H1 (cell line): ENCODE measurements around the gene SV2C. TPM values are rescaled to one million over a fixed set of nuclear protein-coding genes. Genes with fewer than 3 reads are reported as not detected.

ENCODE experiments used
- CTCF ChIA-PET: fragments of 300-600 bp; sonication (Branson Sonifier 250); formaldehyde crosslinking; loops from one replicate; lab custom pipeline; 2021; ENCODE audit not compliant: partially characterized antibody; lab: Charles Lee
- POLR2A ChIA-PET: fragments of 300-600 bp; sonication (Branson Sonifier 250); formaldehyde crosslinking; loops from one replicate; lab custom pipeline; 2021; ENCODE audit warnings: inconsistent platforms; ENCODE audit not compliant: partially characterized antibody; lab: Charles Lee
- DNase-seq, 2 experiments: peaks; one replicate each; pipeline versions ENCODE4 v3.0.0 to v3.0.0-alpha.2; 2010 to 2022; ENCODE audit warnings: low spot score in 2 of 2, low read depth in 1 of 2, mixed read lengths in 1 of 2
- FAIRE-seq: peaks from 2 replicates; lab custom pipeline; 2011; peaks lifted over from hg19 to GRCh38; lab: Jason Lieb, UNC
- H2AFZ ChIP-seq: 2 replicates; pipeline ENCODE4 v1.8.1; 2012; ENCODE audit warnings: low read length, inconsistent platforms
- H2AK5ac ChIP-seq: 2 replicates; pipeline ENCODE4 v1.6.1; 2013; ENCODE audit warnings: low read depth, low read length
- H2BK120ac ChIP-seq: replicated peaks from 2 replicates; pipeline ENCODE3; 2013; ENCODE audit warnings: low read depth, low read length, inconsistent platforms
- H2BK12ac ChIP-seq: 2 replicates; pipeline ENCODE4 v1.6.1; 2013; ENCODE audit warnings: low read depth, low read length
- H2BK15ac ChIP-seq: 2 replicates; pipeline ENCODE4 v1.6.1; 2013; ENCODE audit warnings: low read length
- H2BK20ac ChIP-seq: 2 replicates; pipeline ENCODE4 v1.6.1; 2013; ENCODE audit warnings: low read length
- H2BK5ac ChIP-seq: 2 replicates; pipeline ENCODE4 v1.6.1; 2013; ENCODE audit warnings: low read depth, low read length
- H3K14ac ChIP-seq: 2 replicates; pipeline ENCODE4 v1.6.1; 2013; ENCODE audit warnings: inconsistent platforms; ENCODE audit not compliant: insufficient read length
- H3K18ac ChIP-seq: 2 replicates; pipeline ENCODE4 v1.6.1; 2013; ENCODE audit warnings: low read length; ENCODE audit errors: extremely low read depth
- H3K23ac ChIP-seq: 2 replicates; pipeline ENCODE4 v1.6.1; 2013; ENCODE audit warnings: inconsistent platforms; ENCODE audit not compliant: insufficient read length
- H3K23me2 ChIP-seq: 2 replicates; pipeline ENCODE4 v1.6.1; 2013; ENCODE audit warnings: low read depth, low read length
- H3K27ac ChIP-seq: 2 replicates; pipeline ENCODE4 v1.6.1; 2011; ENCODE audit warnings: low read depth, low read length, inconsistent platforms
- H3K27me3 ChIP-seq, 4 experiments: replicated peaks in 1 of 4; 1 replicate in 1 of 4; 2 replicates in 3 of 4; pipeline versions ENCODE4 v1.6.1 to v1.8.1; 2011 to 2013; ENCODE audit warnings: low read length in 3 of 4, mild to moderate bottlenecking in 3 of 4, inconsistent platforms in 2 of 4, mixed read lengths in 2 of 4, moderate library complexity in 1 of 4; ENCODE audit not compliant: control insufficient read depth in 3 of 4, insufficient read depth in 3 of 4; ENCODE audit errors: extremely low read depth in 1 of 4
- H3K36me3 ChIP-seq, 4 experiments: 2 replicates each; pipeline versions ENCODE4 v1.6.1 to v1.8.1; 2011 to 2013; ENCODE audit warnings: mild to moderate bottlenecking in 4 of 4, low read length in 3 of 4, moderate library complexity in 2 of 4, control low read depth in 1 of 4, inconsistent platforms in 1 of 4; ENCODE audit not compliant: insufficient read depth in 4 of 4, control insufficient read depth in 2 of 4
- H3K4ac ChIP-seq: replicated peaks from 2 replicates; pipeline ENCODE3; 2013; ENCODE audit warnings: low read length, low read depth, mixed read lengths, inconsistent platforms; ENCODE audit not compliant: insufficient read length
- H3K4me1 ChIP-seq, 4 experiments: replicated peaks in 1 of 4; 1 replicate in 1 of 4; 2 replicates in 3 of 4; pipeline versions ENCODE4 v1.6.1 to v1.8.1; 2011 to 2013; ENCODE audit warnings: low read length in 3 of 4, inconsistent platforms in 2 of 4, mixed read lengths in 1 of 4; ENCODE audit not compliant: insufficient read depth in 4 of 4, control insufficient read depth in 3 of 4
- H3K4me2 ChIP-seq, 2 experiments: 2 replicates each; pipeline versions ENCODE4 v1.6.1 to v1.8.1; 2011 to 2013; ENCODE audit warnings: low read depth in 2 of 2, low read length in 2 of 2, control low read depth in 1 of 2, inconsistent platforms in 1 of 2, mild to moderate bottlenecking in 1 of 2; ENCODE audit not compliant: insufficient read depth in 1 of 2
- H3K4me3 ChIP-seq, 4 experiments: fragments of 200-600, 300-600 bp in 1 of 4; sonication (generic), shearing (Covaris generic), sonication (Bioruptor Twin) in 1 of 4; 2 replicates each; pipeline versions ENCODE4 v1.5.1 to v1.8.1; 2011 to 2016; ENCODE audit warnings: low read length in 4 of 4, low read depth in 3 of 4, control low read depth in 2 of 4, inconsistent platforms in 2 of 4, mild to moderate bottlenecking in 2 of 4, mixed read lengths in 1 of 4, moderate library complexity in 1 of 4; ENCODE audit not compliant: insufficient read depth in 2 of 4; ENCODE audit errors: extremely low read depth in 1 of 4
- H3K56ac ChIP-seq: replicated peaks from 2 replicates; pipeline ENCODE3; 2013; ENCODE audit warnings: low read depth, mild to moderate bottlenecking, mixed read lengths, low read length, inconsistent platforms; ENCODE audit not compliant: insufficient read length
- H3K79me1 ChIP-seq: 2 replicates; pipeline ENCODE4 v1.6.1; 2013; ENCODE audit warnings: low read depth, low read length, control low read depth
- H3K79me2 ChIP-seq, 2 experiments: 2 replicates each; pipeline versions ENCODE4 v1.6.1 to v1.8.1; 2012 to 2013; ENCODE audit warnings: low read length in 2 of 2, mild to moderate bottlenecking in 2 of 2, inconsistent platforms in 1 of 2; ENCODE audit not compliant: insufficient read depth in 2 of 2, control insufficient read depth in 1 of 2
- H3K9ac ChIP-seq, 4 experiments: replicated peaks in 1 of 4; 1 replicate in 1 of 4; 2 replicates in 3 of 4; pipeline versions ENCODE4 v1.6.1 to v1.8.1; 2011 to 2013; ENCODE audit warnings: low read depth in 3 of 4, low read length in 3 of 4, control low read depth in 2 of 4, mild to moderate bottlenecking in 2 of 4, moderate library complexity in 2 of 4, inconsistent platforms in 1 of 4; ENCODE audit errors: extremely low read depth in 1 of 4
- H3K9me3 ChIP-seq, 2 experiments: 2 replicates each; pipeline versions ENCODE4 v1.6.1 to v1.8.1; 2012 to 2013; ENCODE audit warnings: mild to moderate bottlenecking in 2 of 2, moderate library complexity in 2 of 2, control low read depth in 1 of 2, inconsistent platforms in 1 of 2, low read depth in 1 of 2, low read length in 1 of 2, mixed read lengths in 1 of 2; ENCODE audit not compliant: insufficient read depth in 2 of 2
- H4K20me1 ChIP-seq, 2 experiments: replicated peaks in 1 of 2; 2 replicates each; pipeline versions ENCODE3 to v1.8.1; 2011 to 2013; ENCODE audit warnings: inconsistent platforms in 2 of 2, low read length in 2 of 2, mild to moderate bottlenecking in 1 of 2; ENCODE audit not compliant: insufficient read depth in 2 of 2, control insufficient read depth in 1 of 2
- H4K5ac ChIP-seq: 2 replicates; pipeline ENCODE4 v1.6.1; 2013; ENCODE audit warnings: low read length, low read depth, mixed read lengths, inconsistent platforms; ENCODE audit not compliant: insufficient read length
- H4K8ac ChIP-seq: 2 replicates; pipeline ENCODE4 v1.8.0; 2013; ENCODE audit warnings: mild to moderate bottlenecking, moderate library complexity, low read length, inconsistent platforms; ENCODE audit not compliant: insufficient read depth; ENCODE audit errors: extremely low read depth
- H4K91ac ChIP-seq: replicated peaks from 2 replicates; pipeline ENCODE3; 2013; ENCODE audit warnings: low read length, mixed read lengths, inconsistent platforms; ENCODE audit not compliant: insufficient read length
- BCL11A ChIP-seq, 2 experiments: IDR thresholded peaks; one replicate each; pipeline ENCODE4 v1.6.1; 2011; ENCODE audit warnings: low read depth in 2 of 2, low read length in 2 of 2, mild to moderate bottlenecking in 2 of 2
- E2F6 ChIP-seq: IDR thresholded peaks from 2 replicates; pipeline ENCODE4 v1.6.1; 2012; ENCODE audit warnings: inconsistent platforms
- RAD21 ChIP-seq, 2 experiments: IDR thresholded peaks in 1 of 2; conservative IDR thresholded peaks in 1 of 2; 2 replicates each; pipeline ENCODE4 v1.6.1; 2011; ENCODE audit warnings: low read depth in 2 of 2, low read length in 2 of 2, improper control_type of control experiment in 1 of 2, inconsistent platforms in 1 of 2, mild to moderate bottlenecking in 1 of 2, moderate library complexity in 1 of 2
- WGBS, 2 experiments: shearing (Covaris generic) in 1 of 2; methylation state at CpG; one replicate each; pipeline versions ENCODE4 v1.1.6 to v1.1.7; 2013 to 2015; ENCODE audit warnings: low lambda C conversion rate in 2 of 2, mixed read lengths in 2 of 2, inconsistent platforms in 1 of 2, low coverage in 1 of 2, missing lambda C conversion rate in 1 of 2; ENCODE audit not compliant: insufficient replicate concordance in 2 of 2, insufficient coverage in 1 of 2, insufficient read length in 1 of 2; ENCODE audit errors: extremely low coverage in 1 of 2, missing lambda C conversion rate in 1 of 2; 5-methylcytosine and 5-hydroxymethylcytosine counted together
- polyA plus RNA-seq, 7 experiments: library from polyadenylated mRNA; depleted of rRNA in 3 of 7; stranded (reverse) in 5 of 7; unstranded in 2 of 7; fragments of >200 nt in 5 of 7; fragments of 200-250 nt in 2 of 7; gene quantifications; 1 replicate in 5 of 7; 2 replicates in 1 of 7; 4 replicates in 1 of 7; pipeline versions ENCODE4 v1.2.1 to v1.2.3, GENCODE V29; 2011 to 2013; ENCODE audit warnings: missing spikeins in 2 of 7, mixed read lengths in 2 of 7
- total RNA-seq: library from RNA; stranded (reverse); fragmentation: NEBNext Ultra II Directional; extraction: Animal tissue kit (Norgen Biotek cat#: 25700); gene quantifications from 2 replicates; pipeline ENCODE4 v1.2.1, GENCODE V29; 2021

The SV2C gene
- total and polyA plus RNA-seq, 2 of the 8 experiments (the other 6 are each of a cell fraction or from before 2014, with no cell fraction given) = 0.08 to 0.24 TPM

- Histone ChIP-seq H3K56ac (no peak overlapping the region), H3K9ac (no peak overlapping the region), H2BK15ac (no peak overlapping the region), H3K79me1 (no peaks in the 10 kb centered on the region; the same call in 1 of the 2 replicates), H2BK5ac (no peak overlapping the region), H4K91ac (no peak overlapping the region), H3K14ac (no peak overlapping the region), H3K36me3 (peaks cover 0 to 1% (median 0%) of the 10 kb centered on the region in 4 experiments; a peak in 1 of 8 replicates), H3K4me2 (no peak overlapping the region), H3K27ac (no peak overlapping the region), H4K8ac (no peak overlapping the region), H3K79me2 (no peaks in the 10 kb centered on the region), H3K9me3 (peaks cover 0 to 2% of the 10 kb centered on the region in 2 experiments; a peak in 2 of 4 replicates), H4K5ac (no peak overlapping the region), H2BK20ac (no peak overlapping the region), H3K23me2 (peaks cover 3% of the 10 kb centered on the region; the same call in 1 of the 2 replicates), H3K4me1 (peaks cover 5 to 27% (median 8%) of the 10 kb centered on the region in 4 experiments; a peak in 6 of 7 replicates), H2AFZ (no peak overlapping the region), H3K23ac (no peak overlapping the region), H3K27me3 (peaks cover 0 to 2% (median under 1%) of the 10 kb centered on the region in 4 experiments; a peak in 3 of 7 replicates), H3K4ac (no peak overlapping the region), H2AK5ac (no peak overlapping the region), H4K20me1 (no peaks in the 10 kb centered on the region), H3K18ac (no peak overlapping the region), H2BK12ac (0 out of 2 replicates have a peak overlapping the region, but pooled peaks have one; percentile 27), H2BK120ac (no peak overlapping the region), H3K4me3 (no peak overlapping the region)
- TF ChIP-seq BCL11A (IDR thresholded peaks at IDR 0.05; ENCODE audit: low read depth in 2 of 2, low read length in 2 of 2) (no peak), RAD21 (IDR thresholded peaks at IDR 0.05 in 1 of 2, conservative IDR thresholded peaks at IDR 0.05 in 1 of 2; ENCODE audit: low read depth in 2 of 2, low read length in 2 of 2) (peak in 1 of 2 experiments; percentile 25; a peak in 1 of 4 replicates), E2F6 (peak; percentile 37; the same call in 1 of the 2 replicates)
- ChIA-PET CTCF (interaction anchor here (0.6 to 1.3 kb wide), 11 partner anchors 11 to 311 kb away, joined by 3 to 6 read pairs (median 3); no protein-coding TSS in a partner anchor), POLR2A (interaction anchor here (0.8 to 1.2 kb wide), 2 partner anchors 24 to 73 kb away, joined by 3 read pairs; no protein-coding TSS in a partner anchor)
- DNase-seq = no peak
- FAIRE-seq = no peak
- WGBS, 2 experiments = 65% methylated on average over 4 of the region's 4 CpGs; no CpG with 5 or more reads in 1 of the 2 experiments
Observed at GRCh38 chr5:76331126-76331525, 247.9 kb downstream of the SV2C start.
